SKM-1 treated with dmso at 0.1 percent for 144 hours (cell line): ENCODE data around the gene MZF1.

ENCODE experiments used
- DNase-seq: peaks from one replicate; lab custom pipeline; 2025; ENCODE audit not compliant: unreplicated experiment; lab: John Stamatoyannopoulos, UW

MZF1 gene

GRCh38 chr19:58515259-58515658 is 57.9 kb downstream of the MZF1 start:
- no peak for DNase-seq

- no peak for DNase-seq
These were observed 58.5 kb downstream of the MZF1 start for GRCh38 chr19:58514564-58515022.

GRCh38 chr19:58513694-58514563 is 59.2 kb downstream of the MZF1 start:
- peak; percentile 60 for DNase-seq

GRCh38 chr19:58513213-58513693 is 59.9 kb downstream of the MZF1 start:
- DNase-seq: no peak
